ENCODE data around the gene CCL3. TPM values are rescaled to one million over a fixed set of nuclear protein-coding genes. Genes with fewer than 3 reads are reported as not detected.

The CCL3 gene
- total RNA-seq: not detected in 2 replicates

DNA sequence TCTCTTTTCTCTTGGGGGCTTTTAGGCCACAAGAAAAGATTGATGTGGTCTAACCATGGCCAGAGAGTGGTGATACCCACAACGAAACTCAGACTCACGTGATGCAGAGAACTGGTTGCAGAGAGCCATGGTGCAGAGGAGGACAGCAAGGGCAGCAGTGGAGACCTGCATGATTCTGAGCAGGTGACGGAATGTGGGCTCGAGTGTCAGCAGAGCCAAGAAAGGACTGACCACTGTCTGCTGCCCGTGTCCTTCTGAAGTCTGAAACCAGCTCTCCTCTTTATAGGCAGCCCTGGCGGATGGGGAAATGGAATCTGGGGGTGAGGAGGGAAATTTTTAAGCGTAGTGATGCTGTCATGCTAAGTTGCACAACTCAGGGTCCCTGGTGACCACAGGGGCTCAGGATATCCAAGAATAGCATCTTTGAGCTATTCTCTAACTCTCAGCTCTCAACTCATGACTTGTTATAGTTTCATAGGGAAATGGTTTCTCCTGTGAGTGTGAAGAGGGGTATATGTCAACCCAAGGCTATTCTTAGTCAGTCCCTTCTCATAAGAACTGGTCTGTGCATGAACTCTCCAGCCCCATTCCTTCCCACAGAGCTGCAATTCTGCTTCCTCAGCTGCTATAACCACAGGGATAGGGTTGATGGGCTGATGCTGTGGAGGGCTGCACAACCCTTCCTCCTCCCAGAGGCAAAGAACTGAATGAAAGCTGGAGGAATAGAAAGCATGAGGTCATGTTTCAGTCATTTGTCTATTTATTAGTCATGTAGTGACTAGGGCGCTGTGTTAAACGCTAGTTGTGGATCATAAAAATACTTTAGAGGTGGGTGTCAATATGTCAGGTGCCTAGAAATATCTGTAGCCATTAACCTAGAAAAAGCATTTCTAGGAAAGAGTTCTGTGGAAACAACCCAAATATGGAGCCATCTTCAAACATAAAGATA, at the start of gene CCL3:
Gene CCL3 (minus strand): TSS at position 256 of the 949 bp plus-strand sequence. CDS start 85 bp downstream, at position 171.

DNA sequence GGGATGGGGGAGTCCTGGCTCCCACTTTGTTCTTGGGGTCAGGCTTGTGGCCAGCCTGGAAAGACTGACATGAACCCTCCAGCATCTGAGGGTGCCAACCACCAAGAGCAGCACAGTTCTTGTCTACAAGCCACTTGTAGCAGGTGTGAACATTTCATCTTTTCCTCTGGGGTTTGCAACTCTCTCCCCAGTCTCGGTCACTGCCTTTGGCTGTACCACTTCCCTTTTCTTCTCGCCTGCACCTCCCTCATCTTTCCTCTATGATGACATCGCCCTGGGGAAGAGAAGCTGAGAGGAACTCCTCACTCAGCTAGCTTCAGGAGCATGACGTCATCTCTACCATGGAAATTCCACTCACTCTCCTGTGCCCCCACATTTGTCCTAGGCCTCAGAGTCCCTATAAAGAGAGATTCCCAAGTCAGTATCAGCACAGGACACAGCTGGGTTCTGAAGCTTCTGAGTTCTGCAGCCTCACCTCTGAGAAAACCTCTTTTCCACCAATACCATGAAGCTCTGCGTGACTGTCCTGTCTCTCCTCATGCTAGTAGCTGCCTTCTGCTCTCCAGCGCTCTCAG, 13.5 kb upstream of the CCL3 start, which contains the start of gene CCL4:
Gene CCL4 (plus strand): TSS at position 427 of the 575 bp plus-strand sequence. CDS start 79 bp downstream, at position 506.

DNA sequence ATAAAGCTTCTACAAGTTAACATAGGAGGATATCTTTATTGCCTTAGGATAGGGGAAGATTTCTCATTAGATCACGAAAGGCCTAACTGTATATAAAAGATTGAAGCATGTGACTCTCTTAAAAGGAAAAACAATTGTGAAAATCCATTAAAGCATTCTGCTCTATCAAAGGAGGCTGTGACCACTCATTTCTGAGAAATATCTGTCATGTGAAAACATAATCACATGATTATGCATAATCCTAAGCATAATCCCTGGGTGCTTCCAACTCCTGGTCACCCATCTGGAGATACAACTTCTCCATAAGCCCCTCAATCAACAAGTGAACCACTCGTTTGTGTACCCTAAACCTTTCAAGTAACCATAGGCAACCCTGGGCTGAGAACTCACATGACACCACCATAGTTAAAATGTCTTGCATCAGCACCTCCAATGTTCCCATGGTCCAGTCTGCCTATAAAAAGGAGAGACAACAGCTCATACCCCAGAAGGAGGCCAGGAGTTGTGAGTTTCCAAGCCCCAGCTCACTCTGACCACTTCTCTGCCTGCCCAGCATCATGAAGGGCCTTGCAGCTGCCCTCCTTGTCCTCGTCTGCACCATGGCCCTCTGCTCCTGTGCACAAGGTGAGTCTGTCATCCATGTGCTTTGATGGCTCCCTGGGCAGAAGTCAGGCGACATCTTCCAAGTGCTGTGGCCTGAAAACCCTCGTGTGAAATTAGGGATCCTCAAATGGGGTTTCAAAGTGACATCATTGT, 26.0 kb downstream of the CCL3 start, which contains the start of gene CCL18:
Gene CCL18 (plus strand): TSS at position 487 of the 756 bp plus-strand sequence. CDS start 71 bp downstream, at position 558.

Other genes starting within 250 kb of the CCL3 start
- not detected in 2 replicates for gene HEATR9, start 221.3 kb downstream of the CCL3 start, total RNA-seq
- 1.6 TPM in 1 of 2 replicates, not detected in the other for gene CCL5, start 209.8 kb downstream of the CCL3 start, total RNA-seq
- gene RDM1, start 159.4 kb downstream of the CCL3 start, total RNA-seq: not detected in 2 replicates
- not detected in 2 replicates for gene LYZL6, start 146.4 kb downstream of the CCL3 start, total RNA-seq
- not detected in 2 replicates for gene CCL16, start 108.6 kb downstream of the CCL3 start, total RNA-seq
- gene CCL14, start 103.4 kb downstream of the CCL3 start, total RNA-seq: 0.90 and 4.9 TPM in 2 replicates
- not detected in 2 replicates for gene CCL15, start 88.6 kb downstream of the CCL3 start, total RNA-seq
- not detected in 2 replicates for gene CCL23, start 72.2 kb downstream of the CCL3 start, total RNA-seq
- not detected in 2 replicates for gene CCL18, start 25.9 kb downstream of the CCL3 start, total RNA-seq
- not detected in 2 replicates for gene CCL4, start 13.7 kb upstream of the CCL3 start, total RNA-seq
- gene TBC1D3B, start 86.5 kb upstream of the CCL3 start, total RNA-seq: 1.9 TPM in 1 of 2 replicates, not detected in the other
- not detected in 2 replicates for gene CCL3L1, start 106.6 kb upstream of the CCL3 start, total RNA-seq
- gene CCL4L2, start 120.9 kb upstream of the CCL3 start, total RNA-seq: not detected in 2 replicates
- gene TBC1D3I, start 174.4 kb upstream of the CCL3 start, total RNA-seq: 0.32 TPM in 1 of 2 replicates, not detected in the other
- not detected in 2 replicates for gene TBC1D3G, start 233.7 kb upstream of the CCL3 start, total RNA-seq